Ovary (tissue), 9 donors: ENCODE data around the gene SLAMF7. TPM values are rescaled to one million over a fixed set of nuclear protein-coding genes. Genes with fewer than 3 reads are reported as not detected.

Experiments used
- DNase-seq, 5 donors: peaks; one replicate each; pipeline ENCODE4 v3.0.0-alpha.2; 2019 to 2020
- H3K27ac ChIP-seq, 2 donors: fragments of 200-600 bp; one replicate each; pipeline versions ENCODE4 v1.5.1 to v1.8.0; 2019 to 2022
- H3K27me3 ChIP-seq: fragments of 200-600 bp; one replicate; pipeline ENCODE4 v1.8.0; 2022
- H3K36me3 ChIP-seq: fragments of 200-600 bp; sonication (generic); one replicate; pipeline ENCODE4 v1.5.1; 2019
- H3K4me1 ChIP-seq: one replicate; pipeline ENCODE4 v1.8.1; 2013; ENCODE audit warnings: mild to moderate bottlenecking, moderate library complexity; ENCODE audit not compliant: insufficient read depth
- H3K4me3 ChIP-seq: fragments of 200-600 bp; sonication (generic); one replicate; pipeline ENCODE4 v1.5.1; 2017
- H3K9me3 ChIP-seq, 2 donors: fragments of 200-600 bp in 1 of 2; sonication (generic) in 1 of 2; one replicate each; pipeline versions ENCODE4 v1.5.1 to v1.8.1; 2013 to 2019; ENCODE audit warnings: mild to moderate bottlenecking in 1 of 2, moderate library complexity in 1 of 2
- EP300 ChIP-seq: sonication (generic); formaldehyde crosslinking; IDR thresholded peaks from one replicate; pipeline ENCODE4 v1.6.1; 2017; ENCODE audit warnings: antibody characterized with exemption
- POLR2A ChIP-seq: fragments of 450-650 bp; IDR thresholded peaks from one replicate; pipeline ENCODE4 v1.6.1; 2017; ENCODE audit warnings: antibody characterized with exemption, mild to moderate bottlenecking, moderate library complexity
- WGBS, 3 donors: extraction: QIAGEN DNeasy Blood & Tissue Kit in 1 of 3; methylation state at CpG; one replicate each; pipeline versions ENCODE4 v1.1.5 to v1.1.7; 2013 to 2017; 5-methylcytosine and 5-hydroxymethylcytosine counted together
- intact Hi-C, 4 donors: fragments of 100-400 bp; cut with DNase I; formaldehyde crosslinking; loops; one replicate each; pipeline versions ENCODE4 v1.11.0 to v1.15.1; 2022 to 2023
- polyA plus RNA-seq, 2 donors: library from polyadenylated mRNA; stranded (reverse); fragments of 200-250 nt in 1 of 2; fragments of 350-450 nt in 1 of 2; fragmentation: Illumina TruSeq in 1 of 2; extraction: RNeasy Lipid Tissue Mini Kit (QIAGEN cat#74804) in 1 of 2; gene quantifications; one replicate each; pipeline ENCODE4 v1.2.3, GENCODE V29; 2013 to 2014
- total RNA-seq, 7 donors: library from RNA; depleted of rRNA in 2 of 7; stranded (reverse); fragments of >200 nt in 2 of 7; fragmentation: NEBNext Ultra II Directional in 3 of 7; extraction: Animal tissue kit (Norgen Biotek cat#: 25700) in 3 of 7; gene quantifications; one replicate each; pipeline versions ENCODE4 v1.1.0 to v1.2.4, GENCODE V29; 2016 to 2023
- TF ChIP-seq, protein P1 (sequence below), 3 donors: fragments of 450-650 bp in 2 of 3; fragments of 200-600 bp in 1 of 3; IDR thresholded peaks; one replicate each; pipeline versions ENCODE4 v1.5.1 to v1.8.0; 2016 to 2022; ENCODE audit warnings: antibody characterized with exemption in 3 of 3, mild to moderate bottlenecking in 1 of 3
- donor health status: DM: no; HTN: no; CAD: no; lungs with moderate emphysema.
- donor health status: DM: no; HTN: no; CAD: no.
- donor health status: Bipolar disorder and iron deficiency.
- donor health status: DM: yes; HTN: yes; CAD: no.
- donor health status: DM: no; HTN: no; CAD: no.
- donor health status: DM: yes; HTN: yes; CAD: no.

The SLAMF7 gene
- total and polyA plus RNA-seq, 9 donors: 0.32 to 7.3 (median 0.84) TPM; not detected in 1

DNA sequence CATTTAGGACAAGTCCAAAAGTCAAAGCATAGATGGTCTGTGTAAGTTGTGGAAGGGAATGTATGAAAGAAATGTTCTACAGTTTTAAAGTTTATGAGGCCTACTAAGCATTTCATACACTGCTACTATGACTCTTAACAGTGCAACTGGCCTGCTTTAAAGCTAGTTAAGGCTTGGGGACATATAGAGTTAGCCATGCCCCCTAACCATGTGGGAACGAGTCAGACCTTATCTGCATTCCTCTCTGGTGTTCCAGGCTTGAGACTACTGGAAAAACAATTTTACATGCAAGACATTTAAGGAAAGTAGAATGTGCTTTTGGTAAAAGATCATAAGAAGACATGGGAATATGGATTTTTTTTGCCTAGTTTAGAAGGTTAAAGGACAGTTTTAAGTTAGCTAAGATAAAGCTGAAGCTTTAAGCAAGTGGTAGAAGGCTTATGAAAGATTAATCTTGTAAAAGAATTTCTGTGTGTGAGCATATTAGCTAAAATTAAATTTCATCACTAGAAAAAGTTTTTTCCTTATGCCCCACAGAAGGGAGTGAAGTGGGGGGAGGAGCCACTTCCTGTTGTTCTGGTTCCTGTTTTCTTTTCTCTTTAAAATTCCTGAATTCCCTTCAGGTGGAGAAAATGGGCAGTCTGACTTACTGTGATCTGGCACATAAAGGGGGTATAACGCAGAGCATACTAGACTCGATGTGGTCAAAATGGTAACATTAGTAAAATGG, 18.5 kb upstream of the SLAMF7 start:
- Histone ChIP-seq H3K4me3 (no peak overlapping the region), H3K27me3 (no peaks in the 10 kb centered on the region), H3K4me1 (peaks cover 4% of the 10 kb centered on the region), H3K27ac (no peak overlapping the region), H3K9me3 (no peaks in the 10 kb centered on the region), H3K36me3 (no peaks in the 10 kb centered on the region)
- no peak for TF ChIP-seq POLR2A
- TF ChIP-seq, protein P1, sequence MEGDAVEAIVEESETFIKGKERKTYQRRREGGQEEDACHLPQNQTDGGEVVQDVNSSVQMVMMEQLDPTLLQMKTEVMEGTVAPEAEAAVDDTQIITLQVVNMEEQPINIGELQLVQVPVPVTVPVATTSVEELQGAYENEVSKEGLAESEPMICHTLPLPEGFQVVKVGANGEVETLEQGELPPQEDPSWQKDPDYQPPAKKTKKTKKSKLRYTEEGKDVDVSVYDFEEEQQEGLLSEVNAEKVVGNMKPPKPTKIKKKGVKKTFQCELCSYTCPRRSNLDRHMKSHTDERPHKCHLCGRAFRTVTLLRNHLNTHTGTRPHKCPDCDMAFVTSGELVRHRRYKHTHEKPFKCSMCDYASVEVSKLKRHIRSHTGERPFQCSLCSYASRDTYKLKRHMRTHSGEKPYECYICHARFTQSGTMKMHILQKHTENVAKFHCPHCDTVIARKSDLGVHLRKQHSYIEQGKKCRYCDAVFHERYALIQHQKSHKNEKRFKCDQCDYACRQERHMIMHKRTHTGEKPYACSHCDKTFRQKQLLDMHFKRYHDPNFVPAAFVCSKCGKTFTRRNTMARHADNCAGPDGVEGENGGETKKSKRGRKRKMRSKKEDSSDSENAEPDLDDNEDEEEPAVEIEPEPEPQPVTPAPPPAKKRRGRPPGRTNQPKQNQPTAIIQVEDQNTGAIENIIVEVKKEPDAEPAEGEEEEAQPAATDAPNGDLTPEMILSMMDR (IDR thresholded peaks at IDR 0.05): no peak
- no peak for TF ChIP-seq EP300
- DNase-seq: no peak
- intact Hi-C loops: loop anchor here in 2 of 4 donors (10.0 kb wide), 3 partner anchors 234 to 374 kb away; partner anchors contain the start of genes ITLN2 (in 1 of the 2) and KLHDC9 (in 1 of the 2)
- WGBS, 3 donors: 62 to 75% (median 74%) methylated on average over 3 of the region's 3 CpGs

DNA sequence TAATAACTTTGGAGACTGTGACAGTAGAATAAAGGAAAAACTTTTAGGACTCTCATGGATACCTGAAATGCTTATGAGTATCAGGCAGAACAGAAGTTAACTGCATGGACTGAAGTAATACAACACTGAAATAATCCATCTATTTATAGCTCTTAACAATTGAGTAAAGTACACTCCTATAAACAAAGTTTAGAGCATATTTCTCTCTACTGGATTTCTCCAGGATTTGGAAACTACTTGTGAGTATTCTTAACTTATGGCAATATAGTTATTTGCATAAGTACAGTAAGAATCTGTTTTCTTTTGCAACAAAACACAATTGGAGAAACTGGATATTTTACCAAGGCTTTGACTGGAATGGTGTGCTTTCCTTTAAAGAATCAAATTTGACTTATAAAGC, 17.6 kb upstream of the SLAMF7 start:
- intact Hi-C loops: loop anchor here in 2 of 4 donors (10.0 kb wide), 3 partner anchors 233 to 373 kb away; partner anchors contain the start of genes ITLN2 (in 1 of the 2) and KLHDC9 (in 1 of the 2)

DNA sequence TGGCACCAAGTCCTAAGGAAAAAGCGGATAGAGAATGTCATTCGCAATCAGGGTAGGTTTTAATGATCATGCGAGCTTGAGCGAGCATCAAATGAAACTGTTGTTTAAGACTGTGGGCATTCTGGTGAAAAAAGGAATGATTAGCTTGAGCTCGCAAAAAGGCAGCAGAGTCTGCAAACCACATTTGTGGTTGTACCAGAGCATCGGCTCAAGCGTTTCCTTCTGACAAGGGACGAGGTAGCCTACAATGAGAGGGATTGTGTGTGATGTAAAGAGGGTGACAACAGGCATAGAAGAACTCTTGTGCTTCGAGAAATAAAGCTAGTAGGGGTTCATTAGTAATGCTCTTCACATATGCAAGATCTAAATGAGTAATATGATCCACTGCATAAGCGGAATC, 16.3 kb upstream of the SLAMF7 start:
- 92 to 94% (median 94%) methylated on average over 10 of the region's 10 CpGs for WGBS, 3 donors
- intact Hi-C loops: loop anchor here in 2 of 4 donors (10.0 kb wide), 3 partner anchors 232 to 372 kb away; partner anchors contain the start of genes ITLN2 (in 1 of the 2) and KLHDC9 (in 1 of the 2)

More for the DNA sequence above, 17.6 kb upstream of the SLAMF7 start:
- no peaks in the 10 kb centered on the region for H3K9me3 ChIP-seq
- TF ChIP-seq POLR2A: no peak
- TF ChIP-seq, protein P1 (IDR thresholded peaks at IDR 0.05): no peak
- no peak for TF ChIP-seq EP300
- H3K27me3 ChIP-seq: no peaks in the 10 kb centered on the region
- no peak overlapping the region for H3K27ac ChIP-seq
- no peak for DNase-seq
- no peaks in the 10 kb centered on the region for H3K36me3 ChIP-seq
- no peak overlapping the region for H3K4me3 ChIP-seq
- H3K4me1 ChIP-seq: peaks cover 4% of the 10 kb centered on the region

DNA sequence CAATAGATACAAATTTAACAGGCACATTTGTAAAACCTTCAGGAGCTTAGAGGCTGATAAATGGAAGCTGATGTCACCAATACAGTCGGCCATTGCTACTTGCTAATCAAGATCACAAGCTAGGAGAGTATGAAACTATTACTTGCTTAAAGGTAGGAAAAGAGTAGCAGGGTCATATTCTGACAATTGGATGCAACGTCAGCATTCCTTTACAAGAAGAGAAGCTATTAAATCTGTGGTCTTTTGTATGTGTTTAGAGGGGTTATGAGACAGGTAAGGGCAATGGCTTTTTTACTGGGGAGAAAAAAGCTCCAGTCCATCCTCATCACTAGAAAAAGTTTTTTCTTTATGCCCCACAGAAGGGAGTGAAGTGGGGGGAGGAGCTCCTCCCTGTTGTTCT, 15.7 kb upstream of the SLAMF7 start:
- H3K9me3 ChIP-seq: no peaks in the 10 kb centered on the region
- peaks cover 4% of the 10 kb centered on the region for H3K4me1 ChIP-seq
- intact Hi-C loops: loop anchor here in 2 of 4 donors (10.0 kb wide), 3 partner anchors 231 to 371 kb away; partner anchors contain the start of genes ITLN2 (in 1 of the 2) and KLHDC9 (in 1 of the 2)
- no peak overlapping the region for H3K27ac ChIP-seq
- no peak for DNase-seq
- H3K36me3 ChIP-seq: no peaks in the 10 kb centered on the region
- no peaks in the 10 kb centered on the region for H3K27me3 ChIP-seq
- H3K4me3 ChIP-seq: no peak overlapping the region
- TF ChIP-seq POLR2A (no peak), EP300 (no peak)
- TF ChIP-seq, protein P1 (IDR thresholded peaks at IDR 0.05): no peak
- 84 to 86% (median 86%) methylated on average over 2 of the region's 2 CpGs for WGBS, 3 donors

More for the DNA sequence above, 16.3 kb upstream of the SLAMF7 start:
- Histone ChIP-seq H3K4me1 (peaks cover 4% of the 10 kb centered on the region), H3K4me3 (no peak overlapping the region), H3K27me3 (no peaks in the 10 kb centered on the region), H3K9me3 (no peaks in the 10 kb centered on the region), H3K36me3 (no peaks in the 10 kb centered on the region), H3K27ac (no peak overlapping the region)
- DNase-seq: no peak
- TF ChIP-seq POLR2A (no peak), EP300 (no peak)
- TF ChIP-seq, protein P1 (IDR thresholded peaks at IDR 0.05): no peak
